K562 (cell line): Measurements from ENCODE around the gene SHISA9. TPM values are rescaled to one million over a fixed set of nuclear protein-coding genes. Genes with fewer than 3 reads are reported as not detected.

Source experiments
- ATAC-seq: fragments of 200-7000 bp; cut with Tn5 transposase; 3 replicates; pipeline ENCODE4 v1.9.1; 2020; ENCODE audit warnings: moderate library complexity
- BruUV-seq: library from RNA; stranded (reverse); fragments of 400-500 nt; replicated peaks from 2 replicates; lab custom pipeline; 2021; lab: Mats Ljungman, UMichigan
- CTCF ChIA-PET: fragments of 300-600 bp; formaldehyde crosslinking; extraction: SDS; loops from one replicate; lab custom pipeline; 2021; ENCODE audit warnings: low intra/inter-chr PET ratio; lab: Yijun Ruan, JAX
- POLR2A ChIA-PET: fragments of 300-600, 350-650 bp; sonication (Branson Sonifier 250); formaldehyde crosslinking; extraction: SDS; loops from one replicate; lab custom pipeline; 2021; ENCODE audit warnings: antibody characterized with exemption, inconsistent platforms; lab: Yijun Ruan, JAX
- DNase-seq, 4 experiments: peaks; one replicate each; pipeline versions ENCODE4 v3.0.0 to v3.0.0-alpha.2; 2011 to 2018; ENCODE audit warnings: low spot score in 3 of 4, mixed read lengths in 3 of 4; ENCODE audit errors: extremely low read depth in 1 of 4
- FAIRE-seq: peaks from 2 replicates; lab custom pipeline; 2011; peaks lifted over from hg19 to GRCh38; lab: Jason Lieb, UNC
- H2AFZ ChIP-seq: 2 replicates; pipeline ENCODE4 v1.6.0; 2011; ENCODE audit warnings: low read depth, low read length, control low read depth, inconsistent platforms
- H3K27ac ChIP-seq: fragments of 200-600 bp; 3 replicates; pipeline ENCODE4 v1.8.0; 2011; ENCODE audit warnings: low read depth, mild to moderate bottlenecking, control low read depth, inconsistent platforms, low read length, moderate library complexity, mixed read lengths; ENCODE audit errors: extremely low read depth
- H3K27me3 ChIP-seq, 2 experiments: fragments of 300-600 bp in 1 of 2; 2 replicates in 1 of 2; 3 replicates in 1 of 2; pipeline versions ENCODE4 v1.6.0 to v1.8.0; 2011; ENCODE audit warnings: inconsistent platforms in 2 of 2, low read length in 2 of 2, mild to moderate bottlenecking in 1 of 2, mixed read lengths in 1 of 2, moderate library complexity in 1 of 2; ENCODE audit not compliant: control insufficient read depth in 2 of 2, insufficient read depth in 2 of 2
- H3K36me3 ChIP-seq: fragments of 300-600 bp; 3 replicates; pipeline ENCODE4 v1.8.0; 2011; ENCODE audit warnings: mild to moderate bottlenecking, low read length, inconsistent platforms; ENCODE audit not compliant: control insufficient read depth, insufficient read depth
- H3K4me1 ChIP-seq, 2 experiments: fragments of 200-600 bp in 1 of 2; replicated peaks in 1 of 2; 2 replicates in 1 of 2; 3 replicates in 1 of 2; pipeline versions ENCODE4 v1.5.1 to v1.8.0; 2011; ENCODE audit warnings: inconsistent platforms in 2 of 2, low read length in 2 of 2, mild to moderate bottlenecking in 1 of 2, mixed read lengths in 1 of 2, moderate library complexity in 1 of 2; ENCODE audit not compliant: control insufficient read depth in 2 of 2, insufficient read depth in 2 of 2
- H3K4me2 ChIP-seq: 2 replicates; pipeline ENCODE4 v1.6.1; 2011; ENCODE audit warnings: low read length, control low read depth, inconsistent platforms, mixed read lengths; ENCODE audit not compliant: insufficient read depth
- H3K4me3 ChIP-seq: fragments of 200-600 bp; sonication (generic), shearing (Covaris generic); 2 replicates; pipeline ENCODE4 v1.5.1; 2016; ENCODE audit warnings: control low read depth, inconsistent platforms
- H3K79me2 ChIP-seq: fragments of 200-600 bp; 3 replicates; pipeline ENCODE4 v1.8.0; 2011; ENCODE audit warnings: low read length, inconsistent platforms; ENCODE audit not compliant: control insufficient read depth, insufficient read depth
- H3K9ac ChIP-seq, 2 experiments: 2 replicates each; pipeline versions ENCODE4 v1.6.0 to v1.6.1; 2011; ENCODE audit warnings: low read depth in 2 of 2, low read length in 2 of 2, control low read depth in 1 of 2, inconsistent platforms in 1 of 2, mild to moderate bottlenecking in 1 of 2, mixed read lengths in 1 of 2; ENCODE audit not compliant: insufficient read depth in 1 of 2
- H3K9me1 ChIP-seq: one replicate; pipeline ENCODE4 v1.6.0; 2011; ENCODE audit warnings: inconsistent platforms, mild to moderate bottlenecking, low read length, moderate library complexity; ENCODE audit not compliant: control insufficient read depth, insufficient read depth
- H3K9me3 ChIP-seq: replicated peaks from 2 replicates; pipeline ENCODE4 v1.5.1; 2011; ENCODE audit warnings: low read depth, low read length, inconsistent platforms; ENCODE audit not compliant: control insufficient read depth, insufficient read depth
- H4K20me1 ChIP-seq: replicated peaks from 2 replicates; pipeline ENCODE4 v1.6.1; 2011; ENCODE audit warnings: low read length, inconsistent platforms, mixed read lengths; ENCODE audit not compliant: control insufficient read depth, insufficient read depth
- ARID1B ChIP-seq: fragments of 450-650 bp; IDR thresholded peaks from 2 replicates; pipeline ENCODE4 v1.6.1; 2016; ENCODE audit warnings: antibody characterized with exemption, mild to moderate bottlenecking, inconsistent platforms
- E2F1 ChIP-seq: sonication (generic); formaldehyde crosslinking; IDR thresholded peaks from 2 replicates; pipeline ENCODE4 v1.8.1; 2023; ENCODE audit warnings: mild to moderate bottlenecking, missing genetic modification reagents, moderate library complexity
- GTF2F1 ChIP-seq: IDR thresholded peaks from 2 replicates; pipeline ENCODE4 v1.6.1; 2011; ENCODE audit warnings: low read depth, low read length, improper control_type of control experiment
- HDGF ChIP-seq: fragments of 450-650 bp; IDR thresholded peaks from 2 replicates; pipeline ENCODE4 v1.6.1; 2016
- KAT8 ChIP-seq: fragments of 450-650 bp; IDR thresholded peaks from 2 replicates; pipeline ENCODE4 v1.6.1; 2016; ENCODE audit warnings: low read depth, mild to moderate bottlenecking
- MLX ChIP-seq, 2 experiments: fragments of 450-650 bp in 1 of 2; sonication (generic) in 1 of 2; formaldehyde crosslinking; conservative IDR thresholded peaks; 2 replicates each; pipeline versions ENCODE4 v1.4.0 to v1.8.1; 2020 to 2022; ENCODE audit warnings: mild to moderate bottlenecking in 1 of 2, missing genetic modification reagents in 1 of 2
- NR0B1 ChIP-seq: fragments of 450-650 bp; IDR thresholded peaks from one replicate; pipeline ENCODE4 v1.6.1; 2018; ENCODE audit warnings: mild to moderate bottlenecking, moderate library complexity; ENCODE audit not compliant: partially characterized antibody
- STAT5B ChIP-seq: fragments of 250-450 bp; sonication (Bioruptor Pico); IDR thresholded peaks from 2 replicates; pipeline ENCODE4 v1.8.0; 2021; ENCODE audit warnings: mild to moderate bottlenecking, inconsistent platforms
- U2AF2 ChIP-seq: fragments of 200-400 bp; formaldehyde crosslinking; optimal IDR thresholded peaks from 2 replicates; pipeline ENCODE3; 2017; ENCODE audit warnings: low read depth, mild to moderate bottlenecking, low read length
- ZBTB12 ChIP-seq: fragments of 250-450 bp; sonication (Bioruptor Pico); IDR thresholded peaks from 2 replicates; pipeline ENCODE4 v1.4.0; 2020
- ZNF384 ChIP-seq: IDR thresholded peaks from 2 replicates; pipeline ENCODE4 v1.6.1; 2012; ENCODE audit warnings: low read depth, low read length, improper control_type of control experiment
- WGBS: fragments of 100-300 bp; shearing (Covaris generic); methylation state at CpG from one replicate; pipeline ENCODE4 v1.1.6; 2016; ENCODE audit warnings: low coverage, mixed read lengths; ENCODE audit not compliant: insufficient coverage; ENCODE audit errors: missing lambda C conversion rate; 5-methylcytosine and 5-hydroxymethylcytosine counted together
- in situ Hi-C: fragments of 300-500 bp; cut with MboI; formaldehyde crosslinking; loops from 4 replicates; pipeline ENCODE4 v1.15.0; 2018; ENCODE audit warnings: inconsistent platforms, mixed read lengths
- intact Hi-C: fragments of 100-400 bp; cut with micrococcal nuclease; formaldehyde crosslinking; loops from 2 replicates; pipeline ENCODE4 v1.14.2; 2022
- polyA plus RNA-seq, 8 experiments: library from polyadenylated mRNA; depleted of rRNA in 4 of 8; stranded (reverse) in 5 of 8; unstranded in 3 of 8; fragments of >200 nt; fragmentation: Nextera tagmentation in 2 of 8; fragmentation: Illumina TruSeq in 1 of 8; extraction: Ambion mirVana in 2 of 8; extraction: Trizol in 1 of 8; gene quantifications; 2 replicates each; pipeline versions ENCODE4 v1.2.1 to v1.2.3, GENCODE V29; 2011 to 2014; ENCODE audit warnings: inconsistent platforms in 1 of 8, missing spikeins in 1 of 8
- total RNA-seq, 7 experiments: library from RNA; depleted of rRNA in 6 of 7; stranded (reverse); fragments of >200 nt in 6 of 7; fragmentation: Illumina TruSeq in 2 of 7; extraction: Trizol in 2 of 7; gene quantifications; 2 replicates each; pipeline versions ENCODE4 v1.2.1 to v1.2.3, GENCODE V29; 2011 to 2021; ENCODE audit warnings: low replicate concordance in 1 of 7

Gene SHISA9
- total and polyA plus RNA-seq, 9 of the 15 experiments (the other 6 are each of a cell fraction or from before 2014, with no cell fraction given): under 0.01 to 0.16 (median 0.01) TPM; not detected in 6

- ChIA-PET CTCF (no interaction called here), POLR2A (interaction anchor here (0.8 kb wide), 1 partner anchor 331 kb away, joined by 3 read pairs; no protein-coding TSS in a partner anchor)
- Histone ChIP-seq H3K4me3 (no peak overlapping the region), H3K79me2 (no peaks in the 10 kb centered on the region), H3K36me3 (no peaks in the 10 kb centered on the region), H3K4me1 (peaks cover 0 to 16% of the 10 kb centered on the region in 2 experiments; a peak in 2 of 5 replicates), H3K27ac (no peak overlapping the region), H4K20me1 (no peaks in the 10 kb centered on the region; the same call in 1 of the 2 replicates), H3K9ac (no peak overlapping the region), H2AFZ (no peak overlapping the region), H3K27me3 (peaks cover 16 to 43% of the 10 kb centered on the region in 2 experiments), H3K9me3 (no peaks in the 10 kb centered on the region), H3K9me1 (peaks cover 2% of the 10 kb centered on the region), H3K4me2 (no peak overlapping the region)
- TF ChIP-seq MLX (CRISPR knock-in tag; conservative IDR thresholded peaks at IDR 0.05): no peak
- no peak for TF ChIP-seq ZNF384
- TF ChIP-seq GTF2F1: no peak
- no peak for TF ChIP-seq ARID1B
- no peak for TF ChIP-seq KAT8
- no peak for TF ChIP-seq U2AF2
- no peak for TF ChIP-seq STAT5B (CRISPR knock-in tag)
- TF ChIP-seq ZBTB12: no peak
- no peak for TF ChIP-seq E2F1 (CRISPR knock-in tag)
- no peak for TF ChIP-seq HDGF
- TF ChIP-seq NR0B1: no peak
- BruUV-seq: no TSS peak
- ATAC-seq (no peak), FAIRE-seq (no peak), DNase-seq (no peak)
- in situ Hi-C loops: no loop called here
- whole genome bisulfite sequencing: 0% methylated on average over 7 of the region's 7 CpGs
- intact Hi-C loops: no loop called here
Measured at GRCh38 chr16:12904329-12904671, 2.9 kb downstream of the SHISA9 start.
